T-helper 1 cell treated with Interleukin-12 subunit alpha and Interleukin-12 subunit beta and Interleukin-4 antibody, amounts not matched to agents 30 ng/mL and 1 ng/mL, for 36 hours (primary cell): Measurements from ENCODE around the gene CXADR. TPM values are rescaled to one million over a fixed set of nuclear protein-coding genes. Genes with fewer than 3 reads are reported as not detected.
"Not testable (repeated sequence)": the region's sequence is repeated elsewhere in the genome, so short reads cannot be mapped to it uniquely, and the experiment has no call there.

Source experiments
- intact Hi-C: fragments of 100-400 bp; cut with micrococcal nuclease; formaldehyde crosslinking; loops from one replicate; pipeline ENCODE4 v1.15.1; 2024
- total RNA-seq: library from RNA; stranded (reverse); gene quantifications from 2 replicates; pipeline ENCODE4 v1.2.3, GENCODE V29; 2022

Gene CXADR
- 0.39 and 0.49 TPM in 2 replicates for total RNA-seq

DNA sequence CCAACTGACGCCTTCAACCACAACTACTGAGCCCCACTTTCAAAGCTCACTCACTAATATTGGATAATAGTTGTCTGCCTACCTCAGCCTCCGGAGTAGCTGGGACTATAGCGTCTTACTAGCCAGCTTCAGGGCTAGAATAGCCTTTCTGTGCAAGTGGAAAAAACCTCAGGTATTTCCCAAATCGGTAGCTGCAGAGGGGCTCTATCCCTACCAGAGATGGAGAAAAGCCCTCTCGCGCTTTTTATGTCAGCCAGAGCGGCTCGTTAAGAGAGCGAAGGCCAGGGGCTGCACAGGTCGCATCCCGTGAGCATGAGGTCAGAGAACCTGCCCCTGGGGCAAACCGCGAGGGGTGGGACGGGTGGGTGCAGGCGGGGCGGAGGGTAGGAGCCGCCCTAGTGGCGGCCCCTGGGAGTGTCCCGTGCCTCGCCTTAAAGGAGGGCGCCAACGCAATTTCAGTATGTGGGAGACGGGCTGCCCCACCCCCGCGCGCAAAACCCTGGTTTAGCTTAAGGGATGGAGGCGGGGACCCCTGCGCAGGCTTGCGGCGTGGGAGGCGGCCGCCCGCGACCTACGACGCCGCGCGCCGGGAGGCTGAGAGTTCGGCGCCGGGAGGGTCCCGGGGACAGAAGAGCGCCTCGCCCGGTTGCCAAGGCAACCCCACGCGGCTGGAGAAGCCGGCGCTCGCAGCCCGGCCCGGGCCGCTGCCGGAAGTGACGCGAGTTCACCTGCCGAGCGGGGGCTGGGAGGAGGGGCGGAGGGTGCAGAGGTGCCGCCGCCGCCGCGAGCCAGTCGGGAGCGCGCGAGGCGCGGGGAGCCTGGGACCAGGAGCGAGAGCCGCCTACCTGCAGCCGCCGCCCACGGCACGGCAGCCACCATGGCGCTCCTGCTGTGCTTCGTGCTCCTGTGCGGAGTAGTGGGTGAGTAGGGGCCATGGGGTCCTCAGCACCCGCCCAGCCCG lies at the start of gene CXADR:
TSS of gene CXADR (plus strand) at position 791 of the 961 bp plus-strand sequence. CDS start at position 878, 87 bp downstream.
- intact Hi-C loops = loop anchor here (1.0 to 5.0 kb wide), 5 partner anchors 24 to 275 kb away; no protein-coding TSS in a partner anchor

DNA sequence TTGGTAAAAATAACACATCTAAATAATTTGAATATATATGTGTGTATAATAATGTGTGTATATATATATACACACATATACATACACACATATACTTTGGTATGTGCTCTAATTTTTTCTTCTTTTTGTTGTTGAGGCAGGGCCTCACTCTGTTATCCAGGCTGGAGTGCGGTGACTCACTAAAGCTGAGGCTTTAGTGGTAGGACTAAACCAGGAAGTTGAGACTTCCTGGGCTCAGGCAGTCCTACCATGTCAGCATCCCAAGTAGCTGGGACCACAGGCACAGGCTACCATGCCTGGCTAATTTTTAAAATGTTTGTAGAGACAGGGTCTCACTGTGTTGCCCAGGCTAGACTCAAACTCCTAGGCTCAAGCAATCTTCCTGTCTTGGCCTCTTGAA lies 46.7 kb upstream of the CXADR start:
- intact Hi-C loops = no loop called here

DNA sequence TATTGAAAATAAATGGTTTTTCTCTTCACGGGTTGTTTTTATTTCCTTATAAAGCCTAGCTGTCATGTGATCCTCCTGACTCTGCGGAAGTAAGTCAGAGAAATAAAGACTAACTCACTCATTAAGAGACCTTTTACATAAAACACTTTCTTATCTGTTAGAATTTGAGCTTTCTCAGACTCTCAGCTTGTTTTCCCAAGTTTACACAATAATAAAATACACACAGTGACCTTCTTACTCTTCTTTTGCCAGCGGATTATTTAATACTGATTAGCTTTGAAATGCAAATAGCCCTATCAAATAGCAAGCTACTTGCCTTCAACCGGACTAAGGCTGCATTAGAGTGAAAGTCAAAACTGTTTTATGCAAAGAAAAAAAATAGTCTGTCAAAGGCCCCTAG lies 45.5 kb upstream of the CXADR start:
- intact Hi-C loops = no loop called here

GRCh38 chr21:17467829-17468228 lies 45.0 kb upstream of the CXADR start:
- intact Hi-C loops = no loop called here

DNA sequence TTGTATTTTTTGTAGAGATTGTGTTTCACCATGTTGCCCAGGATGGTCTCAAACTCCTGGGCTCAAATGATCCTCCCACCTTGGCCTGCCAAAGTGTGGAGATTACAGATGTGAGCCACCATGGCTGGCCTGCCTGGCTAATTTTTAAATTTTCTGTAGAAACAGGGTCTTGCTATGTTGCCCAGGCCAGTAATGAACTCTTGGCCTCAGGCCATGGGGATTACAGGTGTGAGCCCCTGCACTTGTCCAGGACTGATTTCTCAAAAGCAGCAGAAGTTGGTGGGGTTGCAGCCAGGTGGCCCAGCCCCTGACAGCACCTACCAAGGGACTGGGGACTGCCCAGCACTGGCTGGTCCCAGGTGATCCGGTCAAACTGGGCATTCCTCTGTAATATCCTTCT lies 44.1 kb upstream of the CXADR start:
- intact Hi-C loops = no loop called here

- intact Hi-C loops = no loop called here
Observed at GRCh38 chr21:17469727-17470126, 43.1 kb upstream of the CXADR start.

DNA sequence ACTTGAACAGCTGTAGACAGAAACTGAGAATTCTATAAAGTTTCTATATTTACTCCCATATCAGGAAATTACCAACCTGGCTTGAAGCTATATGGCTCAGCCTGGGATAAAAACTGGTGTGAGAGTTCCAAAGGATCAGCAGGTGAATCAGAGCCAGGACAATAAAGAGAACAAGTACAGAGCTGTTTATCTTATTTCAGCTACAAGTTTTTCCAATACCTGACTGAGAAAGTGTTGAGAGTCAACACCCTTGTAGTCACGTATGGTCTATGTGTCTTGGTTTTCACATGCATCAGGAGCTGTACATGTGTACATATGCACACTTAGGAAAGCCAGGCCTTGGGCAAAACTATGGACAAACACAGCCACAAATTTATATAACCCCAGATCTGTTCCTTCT lies 40.7 kb upstream of the CXADR start:
- intact Hi-C loops = no loop called here

DNA sequence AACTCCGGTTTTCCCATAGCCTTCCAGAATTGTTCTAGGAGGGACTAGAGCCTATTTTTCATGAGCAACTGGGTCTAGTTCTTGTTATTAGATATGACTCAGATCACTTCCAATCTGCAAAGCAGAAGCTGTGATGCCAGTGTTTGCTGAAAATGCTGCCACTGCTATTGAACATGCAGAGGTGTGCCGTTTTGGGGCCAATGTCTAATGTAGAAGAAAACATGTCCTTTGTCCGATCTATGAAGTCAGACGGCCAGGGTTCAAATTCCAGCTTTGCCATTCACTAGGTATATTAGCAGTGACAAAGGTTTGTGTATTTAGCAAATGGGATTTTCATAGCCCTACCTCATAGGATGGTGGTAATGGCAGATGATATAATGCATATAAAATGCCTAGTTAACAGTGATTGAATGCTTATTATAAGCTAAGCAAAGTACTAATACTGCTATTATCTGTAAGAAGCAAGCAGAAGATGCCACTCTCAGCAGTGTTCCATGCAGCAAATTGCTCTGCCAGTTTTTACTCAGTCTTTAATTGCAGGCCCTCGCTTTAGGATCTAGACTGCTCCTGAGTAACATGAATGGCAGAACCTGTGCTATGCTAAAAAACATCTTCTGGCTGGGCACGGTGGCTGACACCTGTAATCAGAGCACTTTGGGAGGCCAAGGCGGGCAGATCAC lies 40.1 kb upstream of the CXADR start:
- intact Hi-C loops = no loop called here

- intact Hi-C loops = no loop called here
Observed at GRCh38 chr21:17476006-17476405, 36.8 kb upstream of the CXADR start.

GRCh38 chr21:17478156-17478555 lies 34.7 kb upstream of the CXADR start:
- intact Hi-C loops = not testable (repeated sequence)

DNA sequence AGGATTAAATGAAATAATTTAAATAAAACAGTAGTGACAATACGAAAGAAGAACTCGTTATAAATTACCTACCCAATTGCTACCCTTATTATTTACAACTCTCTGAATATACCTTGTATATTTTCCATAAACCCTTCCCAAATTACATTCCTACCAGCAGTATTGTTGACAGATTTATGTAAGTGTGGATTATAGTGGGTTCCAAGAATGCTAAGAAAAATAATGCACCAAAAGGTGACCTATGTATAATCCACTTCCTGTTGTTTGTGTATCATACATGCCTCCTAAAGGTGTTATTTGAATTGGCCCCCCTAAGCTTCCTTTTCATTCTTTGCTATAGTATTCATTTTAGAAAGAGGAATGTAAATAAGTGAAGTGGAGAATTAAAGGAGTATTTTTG lies 33.2 kb upstream of the CXADR start:
- intact Hi-C loops = no loop called here

- intact Hi-C loops = no loop called here
Observed at GRCh38 chr21:17482928-17483327, 29.9 kb upstream of the CXADR start.

DNA sequence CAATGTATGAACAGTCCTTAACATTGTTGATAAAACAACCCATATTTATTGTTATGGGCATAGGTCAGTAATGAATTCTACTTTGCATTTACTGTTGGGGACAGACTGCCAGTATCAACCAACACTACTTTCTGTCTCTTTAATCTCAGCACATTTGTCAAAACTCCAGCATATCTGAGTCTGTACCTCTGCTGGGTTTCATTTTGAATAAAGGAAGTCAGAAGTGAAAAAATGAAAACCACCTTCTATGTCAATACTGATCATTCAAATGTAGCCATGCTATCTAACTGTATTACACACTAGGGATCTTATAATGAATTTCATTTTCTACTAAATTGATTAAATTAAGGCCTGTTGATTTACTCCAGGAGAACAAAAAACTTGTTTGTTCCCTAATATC lies 24.2 kb upstream of the CXADR start:
- intact Hi-C loops = loop anchor here (1.0 kb wide), 1 partner anchor 24 kb away; no protein-coding TSS in a partner anchor

DNA sequence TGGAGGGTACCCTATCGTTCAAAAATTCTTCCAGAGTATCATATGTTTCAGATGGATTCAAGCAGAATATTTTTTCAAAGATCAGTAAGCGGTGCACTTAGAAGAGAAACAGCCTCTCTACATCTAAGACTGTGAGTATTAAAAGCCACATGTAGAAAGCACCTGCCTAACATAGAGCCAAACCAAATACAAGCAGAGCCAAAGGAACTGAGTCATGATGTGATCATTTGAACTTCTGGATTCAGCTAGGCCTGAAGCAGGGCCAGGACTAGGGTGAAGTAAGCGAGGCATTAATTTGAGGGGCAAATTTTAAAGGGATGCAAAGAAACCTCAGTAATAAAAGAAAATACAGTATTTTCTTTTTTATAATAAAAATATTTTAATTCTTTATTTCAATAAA lies 23.3 kb upstream of the CXADR start:
- intact Hi-C loops = not testable (repeated sequence)

- intact Hi-C loops = no loop called here
Observed at GRCh38 chr21:17491716-17492414, 21.0 kb upstream of the CXADR start.

DNA sequence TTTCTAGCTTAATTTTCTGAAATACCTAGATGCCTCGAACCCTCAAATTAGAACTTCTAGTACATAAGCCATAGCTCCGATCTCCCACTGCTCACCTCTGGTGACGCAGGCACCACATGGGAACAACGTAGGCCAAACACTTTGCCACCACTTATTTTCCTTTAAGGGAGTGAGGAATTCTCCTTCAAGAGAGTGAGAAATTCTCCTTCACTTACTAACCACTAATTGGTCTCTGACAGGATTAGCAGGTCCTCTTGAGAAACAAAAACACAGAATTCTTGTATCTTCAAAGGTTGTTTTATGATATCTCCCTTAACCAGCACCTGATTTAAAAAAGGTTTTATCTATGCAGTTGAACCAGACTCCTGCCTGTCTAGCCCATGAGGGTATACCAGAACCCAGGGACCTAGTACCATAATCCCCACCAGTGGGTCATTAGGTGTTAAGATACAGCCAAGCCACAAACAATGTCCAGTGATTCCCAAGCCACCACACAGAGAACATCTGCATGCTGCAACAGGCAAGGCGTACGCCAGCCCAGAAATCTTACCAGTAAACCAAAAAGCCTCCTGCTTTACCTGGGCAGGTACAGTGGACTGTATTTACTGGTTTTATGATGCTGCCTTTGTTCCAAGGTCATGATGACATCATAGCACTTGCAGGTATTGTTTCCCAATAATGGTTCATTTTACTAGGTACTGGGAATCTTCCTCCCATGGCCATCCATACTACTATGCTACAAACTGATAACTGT lies 20.3 kb upstream of the CXADR start:
- intact Hi-C loops = no loop called here

GRCh38 chr21:17494051-17494450 lies 18.8 kb upstream of the CXADR start:
- intact Hi-C loops = no loop called here

- intact Hi-C loops = no loop called here
Observed at GRCh38 chr21:17495680-17496079, 17.2 kb upstream of the CXADR start.

DNA sequence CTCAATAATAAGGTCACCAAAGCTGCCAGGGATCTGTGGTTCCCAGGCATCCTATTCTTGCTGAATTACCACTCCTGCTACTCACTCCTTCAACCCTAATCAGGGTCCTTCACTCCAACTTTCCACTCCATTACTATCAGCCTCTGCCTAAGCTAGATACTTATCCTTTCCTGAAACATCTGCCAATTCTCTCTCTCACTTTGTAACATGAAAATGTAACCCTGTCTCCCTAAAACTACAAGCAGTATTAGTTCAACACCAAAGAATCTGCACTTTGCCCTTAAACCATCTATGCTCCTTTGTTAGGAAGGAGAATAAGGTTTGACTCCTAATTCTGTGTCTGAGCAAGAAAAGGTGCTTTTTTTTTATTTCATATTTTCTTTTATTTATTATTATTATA lies 15.5 kb upstream of the CXADR start:
- intact Hi-C loops = no loop called here

DNA sequence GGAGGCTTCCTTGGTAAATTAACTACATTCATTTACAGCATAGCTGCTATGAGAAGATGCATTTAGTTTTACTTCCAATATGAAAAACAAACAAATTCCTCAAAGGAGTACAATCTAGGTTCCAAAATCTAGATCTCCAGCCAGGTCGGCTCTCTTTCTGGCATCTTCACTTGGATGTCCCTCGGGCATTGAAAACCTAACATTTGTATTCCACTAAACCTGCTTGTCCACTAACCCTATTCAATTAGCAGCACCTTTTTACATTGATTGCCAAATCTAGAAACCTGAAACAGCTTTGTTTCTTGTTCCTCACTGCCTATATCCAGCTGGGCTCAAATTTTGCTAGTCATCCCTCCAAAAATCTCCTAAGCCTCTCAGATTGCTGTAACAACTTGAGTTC lies 14.3 kb upstream of the CXADR start:
- intact Hi-C loops = no loop called here
